Suppressor macrophage treated with lipopolysaccharide for 4 hours (primary cell): Measurements from ENCODE around the gene DPP9.
A peak's percentile ranks its signal among the peaks of the same experiment; 100 is the strongest.

Experiments
- DNase-seq: peaks from one replicate; pipeline ENCODE4 v3.0.0-alpha.2; 2020

The DPP9 gene

GRCh38 chr19:4707956-4708650, 15.5 kb downstream of the DPP9 start:
- DNase-seq: no peak

GRCh38 chr19:4707322-4707721, 16.3 kb downstream of the DPP9 start:
- DNase-seq: no peak

- no peak for DNase-seq
Observed at GRCh38 chr19:4705413-4706131, 18.1 kb downstream of the DPP9 start.

GRCh38 chr19:4704317-4704673, 19.3 kb downstream of the DPP9 start:
- DNase-seq: no peak

GRCh38 chr19:4703671-4704316, 19.8 kb downstream of the DPP9 start:
- DNase-seq: no peak

- no peak for DNase-seq
Observed at GRCh38 chr19:4702764-4703163, 20.9 kb downstream of the DPP9 start.

GRCh38 chr19:4701557-4701956, 22.1 kb downstream of the DPP9 start:
- no peak for DNase-seq

- DNase-seq: no peak
Observed at GRCh38 chr19:4700693-4700970, 23.0 kb downstream of the DPP9 start.

GRCh38 chr19:4699826-4700692, 23.6 kb downstream of the DPP9 start:
- DNase-seq: no peak

- DNase-seq: no peak
Observed at GRCh38 chr19:4697304-4697703, 26.3 kb downstream of the DPP9 start.

GRCh38 chr19:4695224-4695731, 28.4 kb downstream of the DPP9 start:
- DNase-seq: no peak

- DNase-seq: peak; percentile 18
Observed at GRCh38 chr19:4694211-4694987, 29.2 kb downstream of the DPP9 start.

GRCh38 chr19:4693471-4694121, 30.0 kb downstream of the DPP9 start:
- DNase-seq: no peak

- no peak for DNase-seq
Observed at GRCh38 chr19:4693078-4693350, 30.6 kb downstream of the DPP9 start.

- DNase-seq: no peak
Observed at GRCh38 chr19:4692251-4693077, 31.2 kb downstream of the DPP9 start.

- peak; percentile 96 for DNase-seq
Observed at GRCh38 chr19:4691373-4691772, 32.3 kb downstream of the DPP9 start.

GRCh38 chr19:4690361-4690760, 33.3 kb downstream of the DPP9 start:
- peak; percentile 57 for DNase-seq

GRCh38 chr19:4689403-4689802, 34.2 kb downstream of the DPP9 start:
- DNase-seq: no peak

- no peak for DNase-seq
Observed at GRCh38 chr19:4688587-4688986, 35.1 kb downstream of the DPP9 start.

GRCh38 chr19:4687396-4687795, 36.2 kb downstream of the DPP9 start:
- no peak for DNase-seq

GRCh38 chr19:4686700-4687099, 36.9 kb downstream of the DPP9 start:
- DNase-seq: no peak
